Neural cell (in vitro differentiated cells): ENCODE results near the gene ZNF432. TPM values are rescaled to one million over a fixed set of nuclear protein-coding genes. Genes with fewer than 3 reads are reported as not detected.
"Not testable (repeated sequence)": the region's sequence is repeated elsewhere in the genome, so short reads cannot be mapped to it uniquely, and the experiment has no call there.

Experiments used
- H2AFZ ChIP-seq: fragments of 200-600, 300-800 bp; sonication (generic), shearing (Covaris generic); 2 replicates; pipeline ENCODE4 v1.6.0; 2014; ENCODE audit warnings: low read depth, mild to moderate bottlenecking, antibody characterized with exemption, low read length, moderate library complexity
- H3F3A ChIP-seq: fragments of 200-600 bp; shearing (Covaris generic); 2 replicates; pipeline ENCODE4 v1.6.1; 2016; ENCODE audit warnings: mild to moderate bottlenecking, moderate library complexity, mixed read lengths, antibody characterized with exemption, low read length; ENCODE audit not compliant: insufficient read depth, poor library complexity, severe bottlenecking
- H3K27ac ChIP-seq: fragments of 200-600, 300-800 bp; sonication (generic), shearing (Covaris generic); 2 replicates; pipeline ENCODE4 v1.5.1; 2014; ENCODE audit warnings: mild to moderate bottlenecking, low read length, moderate library complexity
- H3K27me3 ChIP-seq: fragments of 300-800, 200-600 bp; sonication (generic), shearing (Covaris generic); 2 replicates; pipeline ENCODE4 v1.6.0; 2014; ENCODE audit warnings: mild to moderate bottlenecking, low read depth, low read length, moderate library complexity; ENCODE audit not compliant: insufficient read depth
- H3K36me3 ChIP-seq: fragments of 300-800, 200-600 bp; sonication (generic), shearing (Covaris generic); 2 replicates; pipeline ENCODE4 v1.5.1; 2014; ENCODE audit warnings: mild to moderate bottlenecking, antibody characterized with exemption, low read length, moderate library complexity; ENCODE audit not compliant: insufficient read depth
- H3K4me2 ChIP-seq: fragments of 300-800, 200-600 bp; sonication (generic), shearing (Covaris generic); 2 replicates; pipeline ENCODE4 v1.6.0; 2014; ENCODE audit warnings: mild to moderate bottlenecking, low read length
- H3K4me3 ChIP-seq: fragments of 300-800, 200-600 bp; sonication (generic), shearing (Covaris generic); 2 replicates; pipeline ENCODE4 v1.5.1; 2014; ENCODE audit warnings: mild to moderate bottlenecking, low read length, moderate library complexity
- H3K79me2 ChIP-seq: fragments of 200-600 bp; shearing (Covaris generic); replicated peaks from 2 replicates; pipeline ENCODE4 v1.6.0; 2014; ENCODE audit warnings: mild to moderate bottlenecking, low read length, moderate library complexity; ENCODE audit not compliant: insufficient read depth
- H3K9ac ChIP-seq: fragments of 300-800, 200-600 bp; sonication (generic), shearing (Covaris generic); 2 replicates; pipeline ENCODE4 v1.6.1; 2016; ENCODE audit warnings: mild to moderate bottlenecking, low read length, mixed read lengths
- H3K9me2 ChIP-seq: fragments of 200-600 bp; shearing (Covaris generic); 2 replicates; pipeline ENCODE4 v1.6.1; 2016; ENCODE audit warnings: mild to moderate bottlenecking, low read length, mixed read lengths; ENCODE audit not compliant: insufficient read depth
- H3K9me3 ChIP-seq: fragments of 200-600, 300-800 bp; sonication (generic), shearing (Covaris generic); 2 replicates; pipeline ENCODE4 v1.6.1; 2016; ENCODE audit warnings: mild to moderate bottlenecking, mixed run types, low read length, moderate library complexity, mixed read lengths
- H4K20me1 ChIP-seq: fragments of 200-600 bp; shearing (Covaris generic); 2 replicates; pipeline ENCODE4 v1.6.1; 2016; ENCODE audit warnings: mild to moderate bottlenecking, mixed run types; ENCODE audit not compliant: insufficient read depth
- EP300 ChIP-seq: fragments of 450-650 bp; conservative IDR thresholded peaks from 2 replicates; pipeline ENCODE4 v1.6.1; 2014; ENCODE audit warnings: antibody characterized with exemption, mild to moderate bottlenecking, moderate library complexity; ENCODE audit not compliant: poor library complexity, severe bottlenecking
- EZH2 ChIP-seq: fragments of 200-600, 300-800 bp; shearing (Covaris generic), sonication (generic); IDR thresholded peaks from 2 replicates; pipeline ENCODE4 v1.6.1; 2014; ENCODE audit warnings: antibody characterized with exemption, low read length, borderline replicate concordance, mild to moderate bottlenecking; ENCODE audit not compliant: insufficient read depth, poor library complexity, severe bottlenecking
- MXI1 ChIP-seq: fragments of 450-650 bp; conservative IDR thresholded peaks from 2 replicates; pipeline ENCODE4 v1.6.1; 2014; ENCODE audit warnings: antibody characterized with exemption, mild to moderate bottlenecking; ENCODE audit not compliant: poor library complexity, severe bottlenecking
- POLR2AphosphoS5 ChIP-seq: IDR thresholded peaks from 2 replicates; pipeline ENCODE4 v1.6.1; 2012
- RAD21 ChIP-seq: fragments of 450-650 bp; conservative IDR thresholded peaks from 2 replicates; pipeline ENCODE4 v1.6.1; 2014; ENCODE audit warnings: antibody characterized with exemption, mild to moderate bottlenecking, moderate library complexity
- SMC3 ChIP-seq: fragments of 450-650 bp; conservative IDR thresholded peaks from 2 replicates; pipeline ENCODE4 v1.6.1; 2014; ENCODE audit warnings: antibody characterized with exemption, mild to moderate bottlenecking, moderate library complexity; ENCODE audit not compliant: poor library complexity
- TAF1 ChIP-seq: IDR thresholded peaks from 2 replicates; pipeline ENCODE4 v1.6.1; 2012; ENCODE audit warnings: low read depth
- polyA plus RNA-seq: library from polyadenylated mRNA; depleted of rRNA; stranded (reverse); fragments of >200 nt; gene quantifications from 2 replicates; pipeline ENCODE4 v1.2.3, GENCODE V29; 2014
- TF ChIP-seq, protein P1 (sequence below): fragments of 450-650 bp; IDR thresholded peaks from 2 replicates; pipeline ENCODE4 v1.5.1; 2014; ENCODE audit warnings: antibody characterized with exemption, mild to moderate bottlenecking, moderate library complexity; ENCODE audit not compliant: poor library complexity, severe bottlenecking
- TF ChIP-seq, protein P2 (sequence below): IDR thresholded peaks from 2 replicates; pipeline ENCODE4 v1.6.1; 2012; ENCODE audit warnings: borderline replicate concordance

The ZNF432 gene
- polyA plus RNA-seq, 1 donor from 2014 or later: 48.6 TPM

DNA sequence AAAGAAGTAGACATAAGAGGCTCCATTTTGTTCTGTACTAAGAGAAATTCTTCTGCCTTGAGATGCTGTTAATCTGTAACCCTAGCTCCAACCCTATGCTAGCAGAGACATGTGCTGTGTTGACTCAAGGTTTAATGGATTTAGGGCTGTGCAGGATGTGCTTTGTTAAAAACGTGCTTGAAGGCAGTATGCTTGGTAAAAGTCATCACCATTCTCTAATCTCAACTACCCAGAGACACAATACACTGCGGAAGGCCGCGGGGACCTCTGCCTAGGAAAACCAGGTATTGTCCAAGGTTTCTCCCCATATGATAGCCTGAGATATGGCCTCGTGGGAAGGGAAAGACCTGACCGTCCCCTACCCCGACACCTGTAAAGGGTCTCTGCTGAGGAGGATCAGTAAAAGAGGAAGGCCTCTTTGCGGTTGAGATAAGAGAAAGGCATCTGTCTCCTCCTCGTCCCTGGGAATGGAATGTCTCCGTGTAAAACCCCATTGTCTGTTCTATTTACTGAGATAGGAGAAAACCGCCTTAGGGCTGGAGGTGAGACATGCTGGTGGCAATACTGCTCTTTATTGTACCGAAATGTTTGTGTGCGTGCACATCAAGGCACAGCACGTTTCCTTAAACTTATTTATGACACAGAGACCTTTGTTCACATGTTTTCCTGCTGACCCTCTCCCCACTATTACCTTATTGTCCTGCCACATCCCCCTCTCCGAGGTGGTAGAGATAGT is 22.2 kb downstream of the ZNF432 start:
- Histone ChIP-seq H3K36me3 (peaks cover 17% of the 10 kb centered on the region), H3K79me2 (peaks cover 32% of the 10 kb centered on the region), H3K4me3 (peak overlapping the region; percentile 93)
- H3K9ac ChIP-seq, H3K4me2 ChIP-seq, H3K27ac ChIP-seq, H4K20me1 ChIP-seq, H3F3A ChIP-seq, H3K9me2 ChIP-seq, H3K9me3 ChIP-seq, H2AFZ ChIP-seq, H3K27me3 ChIP-seq: not testable (repeated sequence)

DNA sequence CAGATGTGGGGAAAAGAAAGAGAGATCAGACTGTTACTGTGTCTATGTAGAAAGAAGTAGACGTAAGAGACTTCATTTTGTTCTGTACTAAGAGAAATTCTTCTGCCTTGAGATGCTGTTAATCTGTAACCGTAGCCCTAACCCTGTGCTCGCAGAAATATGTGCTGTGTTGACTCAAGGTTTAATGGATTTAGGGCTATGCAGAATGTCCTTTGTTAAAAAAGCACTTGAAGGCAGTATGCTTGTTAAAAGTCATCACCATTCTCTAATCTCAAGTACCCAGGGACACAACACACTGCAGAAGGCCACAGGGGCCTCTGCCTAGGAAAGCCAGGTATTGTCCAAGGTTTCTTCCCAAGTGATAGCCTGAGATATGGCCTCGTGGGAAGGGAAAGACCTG is 24.2 kb downstream of the ZNF432 start:
- not testable (repeated sequence) for H4K20me1 ChIP-seq, H3K27me3 ChIP-seq, H3K9me2 ChIP-seq, H3K27ac ChIP-seq, H3F3A ChIP-seq, H3K9ac ChIP-seq, H3K9me3 ChIP-seq, H3K4me2 ChIP-seq, H2AFZ ChIP-seq, H3K4me3 ChIP-seq
- Histone ChIP-seq H3K36me3 (peaks cover 27% of the 10 kb centered on the region), H3K79me2 (peaks cover 25% of the 10 kb centered on the region)

DNA sequence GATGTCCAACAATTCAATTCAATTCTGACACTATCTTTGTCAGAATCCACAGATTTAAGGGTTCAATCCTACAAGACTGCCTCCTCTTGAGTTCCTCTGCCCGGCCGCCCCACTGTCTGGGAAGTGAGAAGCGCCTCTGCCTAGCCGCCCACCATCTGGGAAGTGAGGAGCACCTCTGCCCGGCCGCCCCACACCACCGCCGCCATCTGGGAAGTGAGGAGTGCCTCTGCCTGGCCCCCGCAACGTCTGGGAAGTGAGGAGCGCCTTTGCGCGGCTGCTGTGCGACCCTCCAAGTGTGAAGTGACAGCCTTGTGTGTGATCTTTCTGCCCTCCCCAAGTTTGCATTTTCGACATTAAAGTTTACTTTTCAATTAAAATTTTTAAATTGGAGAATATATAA is 26.4 kb downstream of the ZNF432 start:
- Histone ChIP-seq H3K79me2 (peaks cover 10% of the 10 kb centered on the region), H3F3A (no peaks in the 10 kb centered on the region), H4K20me1 (no peaks in the 10 kb centered on the region), H3K9me3 (no peaks in the 10 kb centered on the region), H3K27ac (no peak overlapping the region), H3K27me3 (no peaks in the 10 kb centered on the region), H3K9ac (no peak overlapping the region), H3K4me3 (no peak overlapping the region), H3K9me2 (no peaks in the 10 kb centered on the region), H3K4me2 (no peak overlapping the region), H3K36me3 (peaks cover 38% of the 10 kb centered on the region), H2AFZ (no peak overlapping the region)
- TF ChIP-seq RAD21: no peak
- no peak for TF ChIP-seq SMC3
- TF ChIP-seq, protein P1, sequence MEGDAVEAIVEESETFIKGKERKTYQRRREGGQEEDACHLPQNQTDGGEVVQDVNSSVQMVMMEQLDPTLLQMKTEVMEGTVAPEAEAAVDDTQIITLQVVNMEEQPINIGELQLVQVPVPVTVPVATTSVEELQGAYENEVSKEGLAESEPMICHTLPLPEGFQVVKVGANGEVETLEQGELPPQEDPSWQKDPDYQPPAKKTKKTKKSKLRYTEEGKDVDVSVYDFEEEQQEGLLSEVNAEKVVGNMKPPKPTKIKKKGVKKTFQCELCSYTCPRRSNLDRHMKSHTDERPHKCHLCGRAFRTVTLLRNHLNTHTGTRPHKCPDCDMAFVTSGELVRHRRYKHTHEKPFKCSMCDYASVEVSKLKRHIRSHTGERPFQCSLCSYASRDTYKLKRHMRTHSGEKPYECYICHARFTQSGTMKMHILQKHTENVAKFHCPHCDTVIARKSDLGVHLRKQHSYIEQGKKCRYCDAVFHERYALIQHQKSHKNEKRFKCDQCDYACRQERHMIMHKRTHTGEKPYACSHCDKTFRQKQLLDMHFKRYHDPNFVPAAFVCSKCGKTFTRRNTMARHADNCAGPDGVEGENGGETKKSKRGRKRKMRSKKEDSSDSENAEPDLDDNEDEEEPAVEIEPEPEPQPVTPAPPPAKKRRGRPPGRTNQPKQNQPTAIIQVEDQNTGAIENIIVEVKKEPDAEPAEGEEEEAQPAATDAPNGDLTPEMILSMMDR: no peak
- no peak for TF ChIP-seq EZH2
- no peak for TF ChIP-seq TAF1
- TF ChIP-seq MXI1: no peak
- no peak for TF ChIP-seq EP300
- no peak for TF ChIP-seq POLR2AphosphoS5
- TF ChIP-seq, protein P2, sequence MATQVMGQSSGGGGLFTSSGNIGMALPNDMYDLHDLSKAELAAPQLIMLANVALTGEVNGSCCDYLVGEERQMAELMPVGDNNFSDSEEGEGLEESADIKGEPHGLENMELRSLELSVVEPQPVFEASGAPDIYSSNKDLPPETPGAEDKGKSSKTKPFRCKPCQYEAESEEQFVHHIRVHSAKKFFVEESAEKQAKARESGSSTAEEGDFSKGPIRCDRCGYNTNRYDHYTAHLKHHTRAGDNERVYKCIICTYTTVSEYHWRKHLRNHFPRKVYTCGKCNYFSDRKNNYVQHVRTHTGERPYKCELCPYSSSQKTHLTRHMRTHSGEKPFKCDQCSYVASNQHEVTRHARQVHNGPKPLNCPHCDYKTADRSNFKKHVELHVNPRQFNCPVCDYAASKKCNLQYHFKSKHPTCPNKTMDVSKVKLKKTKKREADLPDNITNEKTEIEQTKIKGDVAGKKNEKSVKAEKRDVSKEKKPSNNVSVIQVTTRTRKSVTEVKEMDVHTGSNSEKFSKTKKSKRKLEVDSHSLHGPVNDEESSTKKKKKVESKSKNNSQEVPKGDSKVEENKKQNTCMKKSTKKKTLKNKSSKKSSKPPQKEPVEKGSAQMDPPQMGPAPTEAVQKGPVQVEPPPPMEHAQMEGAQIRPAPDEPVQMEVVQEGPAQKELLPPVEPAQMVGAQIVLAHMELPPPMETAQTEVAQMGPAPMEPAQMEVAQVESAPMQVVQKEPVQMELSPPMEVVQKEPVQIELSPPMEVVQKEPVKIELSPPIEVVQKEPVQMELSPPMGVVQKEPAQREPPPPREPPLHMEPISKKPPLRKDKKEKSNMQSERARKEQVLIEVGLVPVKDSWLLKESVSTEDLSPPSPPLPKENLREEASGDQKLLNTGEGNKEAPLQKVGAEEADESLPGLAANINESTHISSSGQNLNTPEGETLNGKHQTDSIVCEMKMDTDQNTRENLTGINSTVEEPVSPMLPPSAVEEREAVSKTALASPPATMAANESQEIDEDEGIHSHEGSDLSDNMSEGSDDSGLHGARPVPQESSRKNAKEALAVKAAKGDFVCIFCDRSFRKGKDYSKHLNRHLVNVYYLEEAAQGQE: no peak
